ENCODE data around the gene TMEM80. TPM values are rescaled to one million over a fixed set of nuclear protein-coding genes. Genes with fewer than 3 reads are reported as not detected.

Gene TMEM80
- total and polyA plus RNA-seq, 2 experiments from 2014 or later: 12.8 to 25.4 TPM

- TF ChIP-seq ZNF462 (CRISPR knock-in tag; IDR thresholded peaks at IDR 0.05): no peak
These were observed 4.6 kb upstream of the TMEM80 start (continued) for GRCh38 chr11:690738-691633.

- H3K9me3 Mint-ChIP-seq: peaks cover 4% of the 10 kb centered on the region; the same call in 2 of the 3 replicates
- Histone ChIP-seq H3K4me1 (ENCODE audit: insufficient read depth) (peaks cover 8% of the 10 kb centered on the region; the same call in 1 of the 2 replicates), H3K27me3 (ENCODE audit: insufficient read depth) (no peaks in the 10 kb centered on the region), H3F3A (replicated peaks; ENCODE audit: low read depth) (peaks cover 21% of the 10 kb centered on the region), H3K36me3 (ENCODE audit: insufficient read depth) (no peaks in the 10 kb centered on the region; the same call in 1 of the 2 replicates), H3K9me2 (ENCODE audit: insufficient read depth) (no peaks in the 10 kb centered on the region), H3K4me3 (no peak overlapping the region), H3K27ac (ENCODE audit: low read depth) (no peak overlapping the region), H2AFZ (no peak overlapping the region), H3K79me2 (replicated peaks; ENCODE audit: insufficient read depth) (peaks cover 51% of the 10 kb centered on the region), H4K20me1 (replicated peaks; ENCODE audit: insufficient read depth) (peaks cover 4% of the 10 kb centered on the region; the same call in 1 of the 2 replicates), H3K4me2 (no peak overlapping the region)
- H3K27me3 Mint-ChIP-seq (ENCODE audit: insufficient read depth, low read depth, poor library complexity): peaks cover 18% of the 10 kb centered on the region
- peak overlapping the region; percentile 60 for H3K27ac Mint-ChIP-seq
- DNase-seq (ENCODE audit: low spot score) (no peak), ATAC-seq (no peak)
- no peak overlapping the region; the same call in 2 of the 3 replicates for H3K4me3 Mint-ChIP-seq
- peaks cover 21% of the 10 kb centered on the region for H3K4me1 Mint-ChIP-seq
- H3K36me3 Mint-ChIP-seq (ENCODE audit: low read depth): peaks cover 40% of the 10 kb centered on the region
- TF ChIP-seq JUNB (IDR thresholded peaks at IDR 0.05; ENCODE audit: unreplicated experiment): no peak
- no peak for TF ChIP-seq EZH2phosphoT487 (IDR thresholded peaks at IDR 0.05; ENCODE audit: unreplicated experiment)
- TF ChIP-seq STAT1 (IDR thresholded peaks at IDR 0.05; ENCODE audit: unreplicated experiment): no peak
- no peak for TF ChIP-seq REST (IDR thresholded peaks at IDR 0.05; ENCODE audit: unreplicated experiment)
These were observed 3.7 kb upstream of the TMEM80 start for GRCh38 chr11:691710-692590.
